ENCODE measurements around the gene NCK2.

GRCh38 chr2:105843476-105844374 is 99.0 kb downstream of the NCK2 start:
- TF ChIP-seq POLR2A (IDR thresholded peaks at IDR 0.05) = no peak
- TF ChIP-seq CTCF (IDR thresholded peaks at IDR 0.05) = no peak

Data from sigmoid colon (tissue), 3 donors.